Daoy (cell line): ENCODE results near the gene EYA4. TPM values are rescaled to one million over a fixed set of nuclear protein-coding genes. Genes with fewer than 3 reads are reported as not detected.

Experiments used
- DNase-seq: peaks from one replicate; pipeline ENCODE4 v3.0.0-alpha.2; 2015; ENCODE audit warnings: low read depth
- total RNA-seq: library from RNA; depleted of rRNA; stranded (reverse); fragments of >200 nt; shearing (Covaris generic); gene quantifications from 2 replicates; pipeline ENCODE4 v1.2.3, GENCODE V29; 2014

Gene EYA4
- total RNA-seq, 1 experiment from 2014 or later, result 14.7 TPM

DNA sequence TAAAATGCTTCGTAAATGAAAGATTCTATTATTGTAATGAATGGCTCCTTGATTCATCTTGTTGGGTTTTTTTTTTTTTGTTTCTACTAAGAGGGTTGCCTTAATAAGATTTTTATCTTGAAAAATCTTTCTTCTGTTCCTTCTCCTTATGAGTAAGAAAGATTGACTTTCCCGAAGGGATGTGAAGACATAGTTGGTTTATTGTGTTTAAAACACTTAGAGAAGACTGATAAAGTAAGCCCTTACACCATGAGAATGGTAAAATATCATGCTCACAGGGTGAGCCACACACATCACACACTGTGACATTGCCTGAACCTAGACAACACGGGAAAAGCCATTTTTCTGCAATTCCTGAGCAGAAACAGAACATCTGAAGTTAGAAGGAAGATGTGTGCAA, 330.5 kb downstream of the EYA4 start:
- no peak for DNase-seq

DNA sequence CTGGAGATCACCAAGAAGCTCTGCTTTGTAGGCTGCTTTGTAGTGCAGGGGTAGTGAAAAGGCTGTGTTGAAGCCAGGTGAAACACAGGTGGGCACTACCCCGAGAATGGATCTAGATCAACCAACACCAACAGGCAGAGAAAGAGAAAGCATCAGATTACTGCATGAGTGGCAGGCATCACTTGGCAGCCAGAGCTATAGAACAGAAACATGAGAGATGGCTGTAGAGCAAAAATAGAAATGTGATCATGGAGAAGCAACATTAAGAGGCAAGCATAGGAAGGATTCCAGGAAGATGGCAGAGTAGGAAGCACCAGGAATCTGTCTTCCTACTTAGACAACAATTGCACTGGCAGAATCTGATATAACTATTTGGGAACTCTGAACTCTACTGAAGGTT, 336.7 kb downstream of the EYA4 start:
- DNase-seq, result no peak
